ENCODE results near the gene USP40. TPM values are rescaled to one million over a fixed set of nuclear protein-coding genes. Genes with fewer than 3 reads are reported as not detected.

The USP40 gene
- total RNA-seq, 1 experiment from 2014 or later, result 22.1 TPM

DNA sequence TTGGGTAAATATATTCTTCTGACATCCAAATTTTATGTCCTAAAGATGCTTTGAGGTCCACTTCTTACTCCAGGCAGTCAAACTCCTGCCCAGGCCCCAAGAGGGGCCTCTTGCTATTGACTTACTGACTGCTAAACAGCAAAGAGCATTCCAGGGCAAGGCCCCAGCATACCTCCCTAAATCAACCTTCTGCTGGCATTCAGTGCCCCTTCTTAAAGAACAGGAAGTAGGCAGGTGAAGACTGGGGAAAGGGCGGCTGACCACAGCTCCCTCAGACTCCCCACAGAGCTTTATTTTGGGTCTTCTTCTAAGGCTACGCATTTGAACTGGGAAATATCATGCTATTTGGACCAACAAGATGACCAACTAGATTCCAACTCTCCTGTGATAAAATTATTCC, 68.9 kb downstream of the USP40 start:
- no peak for DNase-seq (ENCODE audit: low read depth)

GRCh38 chr2:233495503-233496496, 70.8 kb downstream of the USP40 start:
- no peak for DNase-seq (ENCODE audit: low read depth)

- no peak for DNase-seq (ENCODE audit: low read depth)
Observed at GRCh38 chr2:233492751-233493150, 73.8 kb downstream of the USP40 start.

- no peak for DNase-seq (ENCODE audit: low read depth)
Observed at GRCh38 chr2:233492078-233492477, 74.5 kb downstream of the USP40 start.

GRCh38 chr2:233491326-233491725, 75.3 kb downstream of the USP40 start:
- DNase-seq (ENCODE audit: low read depth), result no peak

DNA sequence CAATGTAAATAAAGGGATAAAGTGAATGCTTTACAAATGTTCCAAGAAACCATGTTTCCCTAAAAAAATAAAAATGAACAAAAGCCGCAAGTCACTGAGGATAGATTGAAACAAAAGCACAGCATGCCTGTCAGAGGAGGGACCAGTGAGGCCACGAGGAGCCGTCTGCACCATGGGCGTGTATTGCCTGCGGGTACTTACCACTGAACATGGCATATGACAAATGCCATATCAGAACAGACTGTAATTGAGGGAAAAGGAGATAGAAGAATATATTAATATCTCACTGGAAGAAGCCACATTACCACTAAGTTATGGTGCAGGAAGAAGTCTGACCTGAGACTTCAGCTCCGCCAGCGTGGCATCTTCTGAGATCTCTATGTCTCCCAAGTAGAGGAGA, 75.8 kb downstream of the USP40 start:
- DNase-seq (ENCODE audit: low read depth), result no peak

- no peak for DNase-seq (ENCODE audit: low read depth)
Observed at GRCh38 chr2:233489666-233490065, 76.9 kb downstream of the USP40 start.

- DNase-seq (ENCODE audit: low read depth), result no peak
Observed at GRCh38 chr2:233489143-233489542, 77.4 kb downstream of the USP40 start.

- peak; percentile 51 for DNase-seq (ENCODE audit: low read depth)
Observed at GRCh38 chr2:233487748-233488345, 78.7 kb downstream of the USP40 start.

DNA sequence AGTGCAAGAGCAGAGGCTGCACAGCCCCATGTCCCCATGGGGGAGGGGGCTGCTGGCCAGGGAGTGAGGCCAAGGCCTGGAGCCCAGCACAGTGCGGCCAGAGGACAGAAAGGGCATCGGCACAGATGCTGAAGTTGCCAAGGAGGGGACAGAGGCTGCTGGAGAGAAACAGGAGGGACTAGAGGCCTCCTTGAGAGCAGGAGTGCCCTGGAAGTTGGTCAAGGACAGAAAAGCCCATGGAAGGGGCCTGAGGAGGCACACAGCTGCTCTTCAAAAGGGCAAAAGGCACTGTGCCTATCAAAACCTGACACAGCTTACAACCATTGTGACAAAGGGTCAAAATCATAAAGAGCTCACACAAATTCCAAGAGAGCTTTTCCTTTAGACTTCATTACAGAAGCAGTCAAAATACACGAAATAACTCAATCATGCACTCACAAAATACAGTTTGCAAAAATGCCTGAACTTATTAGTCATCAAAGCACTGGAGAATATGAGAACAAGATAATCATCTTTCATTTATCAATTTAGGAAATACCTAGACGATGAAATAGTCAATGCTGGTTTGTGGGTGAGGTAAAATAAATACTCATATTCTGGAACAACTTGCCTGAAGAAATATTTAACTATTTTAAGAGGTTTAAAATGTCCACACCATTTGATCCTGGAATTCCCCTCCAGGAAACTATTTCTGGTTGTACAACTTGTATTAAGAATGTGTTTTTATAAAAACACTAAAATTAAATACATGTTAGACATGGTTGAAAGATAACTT, 79.6 kb downstream of the USP40 start:
- peak; percentile 79 for DNase-seq (ENCODE audit: low read depth)

DNA sequence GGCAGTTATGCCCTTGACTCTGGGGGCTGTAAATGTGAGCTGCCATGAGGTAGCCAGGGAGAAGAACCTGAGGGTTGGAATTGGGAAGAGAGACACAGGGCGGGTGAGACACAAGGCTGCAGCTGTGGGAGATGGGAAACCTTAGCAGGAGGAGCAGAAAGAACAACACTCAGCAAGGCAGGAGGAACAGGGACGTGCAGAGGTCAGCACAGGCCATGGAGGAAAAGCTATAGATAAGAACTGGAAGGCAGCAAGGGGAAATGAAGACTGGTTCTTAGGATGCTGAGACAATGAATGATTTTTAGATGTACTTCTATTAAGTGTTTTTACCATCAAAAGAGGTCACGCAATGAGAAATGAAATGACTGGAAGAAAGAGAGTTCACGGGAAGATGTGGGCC, 80.2 kb downstream of the USP40 start:
- peak; percentile 36 for DNase-seq (ENCODE audit: low read depth)

- DNase-seq (ENCODE audit: low read depth), result no peak
Observed at GRCh38 chr2:233485726-233486125, 80.9 kb downstream of the USP40 start.

- no peak for DNase-seq (ENCODE audit: low read depth)
Observed at GRCh38 chr2:233482616-233483015, 84.0 kb downstream of the USP40 start.

DNA sequence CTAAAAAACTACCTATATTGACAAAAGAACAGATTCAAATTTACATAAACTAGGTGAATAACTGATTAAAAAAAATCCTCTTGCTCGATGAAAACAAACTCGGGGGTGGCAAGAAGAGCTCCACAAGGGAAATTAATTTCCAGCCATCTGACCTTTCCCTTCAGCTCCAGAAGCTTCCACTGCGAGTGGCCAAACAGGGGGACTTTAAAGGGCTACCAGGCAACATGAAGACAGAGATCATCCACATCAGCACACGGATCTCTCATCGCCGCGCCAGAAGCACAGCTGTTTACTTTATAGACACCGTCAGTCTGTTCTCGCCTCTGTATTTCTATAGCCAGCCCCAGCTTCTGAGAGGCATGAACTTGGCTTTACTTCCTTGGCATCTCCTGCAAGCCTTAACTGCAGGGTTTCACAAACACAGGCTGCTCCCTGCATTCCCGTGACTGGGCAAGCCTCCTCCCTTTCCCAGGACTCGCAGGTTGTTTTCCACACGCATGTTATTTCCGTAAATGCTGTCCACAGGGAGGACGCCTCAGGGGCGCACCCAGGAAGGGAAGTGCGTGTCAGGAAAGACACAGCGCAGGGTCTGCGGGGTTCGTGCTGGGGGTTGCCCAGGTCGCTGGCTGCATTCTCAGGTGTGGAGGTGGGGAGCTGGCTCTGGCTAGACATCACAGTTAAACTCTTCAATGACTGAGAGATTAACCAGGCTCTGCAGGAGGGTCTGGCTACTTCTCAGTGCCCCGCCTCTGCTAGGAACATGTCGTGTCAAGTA, 85.0 kb downstream of the USP40 start:
- DNase-seq (ENCODE audit: low read depth), result no peak

- peak; percentile 53 for DNase-seq (ENCODE audit: low read depth)
Observed at GRCh38 chr2:233480490-233481202, 85.9 kb downstream of the USP40 start.

DNA sequence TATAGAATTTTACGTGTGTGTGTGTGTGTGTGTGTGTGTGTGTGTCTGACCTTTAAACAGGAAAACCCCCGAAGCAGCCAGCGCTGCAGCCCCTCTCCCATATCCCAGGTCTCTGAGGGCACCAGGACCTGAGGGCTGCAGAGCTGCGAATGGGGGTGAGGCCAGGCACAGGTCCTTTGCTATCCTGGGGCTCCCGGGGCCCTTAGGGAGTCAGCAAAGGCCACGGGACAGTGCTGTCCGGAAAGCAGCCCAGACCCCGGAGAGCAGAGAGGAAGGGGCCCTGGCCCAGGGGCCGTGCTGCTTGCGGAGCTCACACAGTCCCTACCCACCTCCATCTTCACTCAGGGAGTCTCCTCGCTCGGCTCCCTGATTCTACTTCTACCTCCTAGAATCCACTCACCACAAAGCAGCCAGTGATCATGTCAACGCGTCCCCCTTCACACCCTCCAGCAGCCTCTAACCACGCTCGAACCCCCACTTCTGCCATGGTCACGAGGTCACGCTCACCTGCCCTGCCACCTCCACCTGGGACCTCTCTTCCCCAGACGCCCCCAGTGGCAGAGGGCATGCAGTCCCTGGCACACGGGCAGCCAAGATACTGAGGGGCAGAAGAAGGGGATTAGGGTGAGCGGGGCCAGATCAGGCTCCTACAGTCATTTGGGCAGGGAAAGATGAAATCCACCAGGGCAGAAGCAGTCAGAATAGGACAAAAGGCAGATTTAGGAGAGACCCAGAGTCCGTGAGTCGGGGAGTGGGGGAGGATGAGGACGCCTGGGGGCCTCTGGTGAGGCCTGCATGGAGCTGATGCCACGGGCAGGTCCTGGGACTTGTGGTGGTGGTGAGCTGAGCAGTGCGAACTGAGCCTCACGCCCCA, 86.7 kb downstream of the USP40 start:
- no peak for DNase-seq (ENCODE audit: low read depth)

DNA sequence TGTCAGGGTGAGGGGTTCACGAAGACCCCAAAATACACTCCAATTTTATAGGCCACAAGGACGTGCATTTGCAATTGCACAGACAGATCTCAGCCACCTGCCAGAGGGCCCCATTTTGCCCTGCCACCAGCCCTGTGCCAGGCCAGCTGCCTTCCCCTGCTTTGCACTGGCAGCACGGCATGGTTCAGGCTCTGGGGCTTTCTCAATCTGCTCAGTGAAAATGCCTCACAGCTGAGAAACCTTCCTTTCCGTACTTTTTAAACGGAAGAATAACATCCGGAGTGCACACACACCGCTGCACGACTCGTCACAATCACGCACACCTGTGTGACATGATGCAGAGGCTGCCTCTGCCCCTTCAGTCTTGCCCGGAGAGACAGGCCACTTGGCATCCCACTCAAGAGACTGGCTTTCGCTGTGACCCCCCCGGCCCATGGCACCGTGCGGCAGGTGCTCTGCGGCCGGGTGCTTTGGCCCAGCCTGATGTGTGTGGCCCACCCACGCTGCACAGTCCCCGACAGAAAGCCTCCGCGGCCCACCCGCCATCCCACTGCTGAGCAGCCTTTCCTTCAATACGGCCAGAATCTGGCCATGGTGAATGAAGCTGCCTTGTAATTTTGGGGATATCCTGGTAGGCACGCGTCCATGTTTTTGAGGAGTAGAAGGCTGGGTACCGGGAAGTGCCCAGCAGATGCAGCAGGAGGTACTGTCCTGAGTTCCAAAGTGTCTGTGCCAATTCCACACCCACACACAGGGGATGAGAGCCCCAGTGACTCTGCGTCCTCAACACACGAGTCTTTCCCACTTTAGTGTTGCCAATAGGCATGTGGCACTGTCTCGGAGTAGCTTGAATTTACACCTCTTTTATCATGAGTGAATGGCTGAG, 88.8 kb downstream of the USP40 start:
- DNase-seq (ENCODE audit: low read depth), result no peak

DNA sequence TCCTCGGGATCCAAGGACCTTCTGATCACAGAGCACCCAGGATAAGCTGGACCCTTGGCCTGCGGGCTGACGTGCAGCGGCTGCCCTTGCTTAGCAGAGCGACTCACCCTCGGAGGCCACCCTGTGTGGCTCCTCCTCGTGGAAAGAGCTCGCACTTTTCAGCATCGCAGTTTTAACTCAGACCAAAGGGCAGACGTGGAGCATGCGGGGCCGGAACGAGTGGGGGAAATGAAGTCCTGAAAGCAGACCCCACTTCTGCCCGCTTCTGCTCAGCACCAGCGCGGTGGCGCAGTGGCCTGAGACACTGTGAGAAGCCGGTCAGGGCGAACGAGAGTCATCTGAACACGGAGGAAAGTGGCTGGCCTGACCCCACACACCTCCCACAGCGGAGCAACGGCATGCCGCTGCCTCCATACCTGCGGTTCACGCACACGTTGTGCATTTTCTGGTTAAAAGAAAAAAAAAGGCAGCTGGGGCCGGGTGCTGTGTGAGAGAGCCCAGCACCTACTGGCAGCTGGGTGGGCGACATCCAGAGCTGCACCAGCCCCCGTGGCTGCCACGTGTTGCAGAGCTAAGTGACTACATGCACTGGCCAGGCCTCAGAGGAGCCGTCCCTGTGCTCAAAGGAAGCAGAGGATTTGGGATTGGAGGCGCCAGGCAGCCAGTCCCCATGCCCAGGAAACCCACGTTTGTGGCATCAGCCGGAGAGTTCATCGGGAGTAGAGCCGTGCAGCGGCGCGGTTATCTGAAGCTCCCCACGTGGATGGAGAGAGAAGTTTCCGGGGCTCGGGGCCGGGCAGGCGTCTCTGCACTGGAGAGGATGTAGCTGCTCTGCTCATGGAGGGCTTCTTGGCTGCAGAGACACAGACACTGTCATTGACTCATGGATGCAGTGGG, 89.7 kb downstream of the USP40 start:
- DNase-seq (ENCODE audit: low read depth), result no peak

Measured in Daoy (cell line).